HuH-7.5 (cell line): ENCODE results near the gene C3orf38.
"Not testable (repeated sequence)": the region's sequence is repeated elsewhere in the genome, so short reads cannot be mapped to it uniquely, and the experiment has no call there.

Experiments
- DNase-seq: peaks from one replicate; pipeline ENCODE4 v3.0.0; 2011; ENCODE audit warnings: low spot score

C3orf38 gene

GRCh38 chr3:88149509-88150362 is at the start of gene C3orf38:
Gene C3orf38, plus strand, starts transcription at chr3:88149959. Its CDS starts 94 bp downstream, at chr3:88150053.
- peak; percentile 55 for DNase-seq

- no peak for DNase-seq
Observed at GRCh38 chr3:88101142-88101541, 48.6 kb upstream of the C3orf38 start.

DNA sequence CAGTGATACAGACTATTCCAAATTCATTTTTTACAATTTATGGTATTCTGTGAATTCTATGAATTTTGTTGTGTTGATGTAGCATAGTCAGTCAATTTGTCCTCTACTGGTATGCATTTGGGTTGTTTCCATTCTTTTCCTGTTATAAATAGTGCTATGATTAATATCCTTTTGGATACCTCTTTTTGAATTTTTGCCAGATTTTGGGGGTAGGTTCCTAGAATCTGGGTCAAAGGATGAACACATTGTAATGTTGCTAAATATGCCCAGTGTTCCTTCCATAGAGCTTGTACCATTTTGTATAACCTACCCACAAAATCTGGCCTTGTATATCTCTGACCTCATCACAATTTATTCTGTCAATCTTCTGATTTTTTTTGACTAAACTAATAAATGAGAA is 44.4 kb upstream of the C3orf38 start:
- DNase-seq: no peak

DNA sequence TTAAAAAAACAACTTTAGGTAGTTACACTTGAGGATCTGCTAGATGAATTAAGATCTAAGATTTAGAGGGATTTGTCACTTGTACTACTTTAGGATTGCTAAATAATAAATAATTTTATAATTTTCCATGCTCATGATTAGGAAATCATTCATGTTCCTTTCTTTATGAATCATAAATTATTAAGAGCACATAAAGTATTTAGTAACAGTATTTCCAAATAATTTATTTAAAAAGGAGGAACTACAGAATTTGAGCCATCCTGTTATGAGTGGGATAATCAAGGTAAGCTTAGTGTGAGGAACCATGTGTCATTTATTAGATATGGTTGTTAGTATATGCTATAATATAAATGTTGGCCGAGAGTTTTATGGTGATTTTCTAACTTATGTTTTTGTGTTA is 37.5 kb upstream of the C3orf38 start:
- no peak for DNase-seq

- peak; percentile 6 for DNase-seq
Observed at GRCh38 chr3:88113311-88114162, 36.2 kb upstream of the C3orf38 start.

DNA sequence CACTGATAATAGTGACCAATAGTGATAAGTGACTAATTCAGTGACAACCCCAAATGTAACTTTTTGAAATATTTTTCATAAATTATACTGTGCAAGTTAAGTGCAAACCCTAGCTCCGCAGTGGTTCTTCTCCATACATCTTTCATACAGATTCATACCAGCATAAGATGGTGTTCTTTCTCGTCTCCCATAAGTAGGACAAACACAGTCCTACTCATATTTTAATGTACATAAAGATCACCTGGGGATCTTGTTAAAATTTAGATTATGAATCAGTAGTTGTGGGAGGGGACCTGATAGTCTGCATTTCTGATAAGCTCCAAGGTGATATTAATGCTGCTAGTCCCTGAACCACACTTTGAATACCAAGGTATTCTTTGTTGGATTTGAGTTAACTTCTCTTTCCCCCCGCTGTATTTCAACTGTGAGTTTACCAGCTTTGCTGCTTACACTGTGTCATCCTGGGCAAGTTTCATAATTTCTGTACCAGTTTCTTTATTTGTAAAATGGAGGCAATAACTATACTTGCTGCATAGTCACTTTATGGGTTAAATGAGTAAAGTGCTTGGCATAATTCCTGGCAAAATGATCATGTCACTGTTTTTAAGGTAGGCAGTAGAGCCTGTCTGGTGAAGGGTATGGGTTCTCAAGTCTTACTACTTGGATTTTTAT is 34.7 kb upstream of the C3orf38 start:
- DNase-seq: no peak

DNA sequence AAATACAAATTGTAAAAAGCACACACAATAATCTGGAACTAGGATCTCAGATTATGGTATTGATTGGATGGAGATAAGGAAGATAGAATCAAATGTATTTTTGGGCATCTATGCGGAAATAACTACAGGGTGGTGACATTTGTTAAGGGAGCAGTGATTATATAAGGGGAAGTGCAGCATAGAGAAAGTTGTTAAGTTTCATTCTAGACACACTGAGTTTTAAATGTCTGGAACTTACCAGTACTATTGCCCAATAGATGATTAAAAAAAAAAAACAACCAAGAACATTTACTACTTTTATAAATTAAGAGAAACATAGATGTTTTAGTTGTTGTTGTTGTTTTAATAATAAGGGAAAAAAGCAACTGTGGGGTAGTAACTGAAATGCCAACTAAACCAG is 32.1 kb upstream of the C3orf38 start:
- DNase-seq: no peak

- DNase-seq: not testable (repeated sequence)
Observed at GRCh38 chr3:88118603-88119002, 31.2 kb upstream of the C3orf38 start.

- no peak for DNase-seq
Observed at GRCh38 chr3:88123526-88123925, 26.2 kb upstream of the C3orf38 start.

DNA sequence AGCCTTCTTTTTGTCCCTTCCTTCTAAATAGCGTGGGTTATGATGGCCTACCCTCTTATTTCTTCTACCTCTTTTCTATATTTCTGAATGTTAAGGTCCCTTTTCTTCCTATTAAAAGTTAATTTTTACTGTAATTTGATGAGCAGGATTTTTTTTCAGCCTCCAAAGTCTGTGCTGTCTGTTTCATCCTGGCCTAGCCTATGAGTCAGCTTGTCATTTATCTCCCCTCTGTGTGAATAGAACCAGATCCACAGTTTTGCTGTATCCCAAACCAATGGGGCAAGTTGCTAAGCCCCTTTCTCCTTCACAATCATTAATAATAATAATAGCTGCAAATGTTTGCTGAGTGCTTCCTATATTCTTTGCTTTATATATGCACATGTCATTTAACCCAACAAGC is 18.1 kb upstream of the C3orf38 start:
- DNase-seq: no peak

- no peak for DNase-seq
Observed at GRCh38 chr3:88132894-88133293, 16.9 kb upstream of the C3orf38 start.

DNA sequence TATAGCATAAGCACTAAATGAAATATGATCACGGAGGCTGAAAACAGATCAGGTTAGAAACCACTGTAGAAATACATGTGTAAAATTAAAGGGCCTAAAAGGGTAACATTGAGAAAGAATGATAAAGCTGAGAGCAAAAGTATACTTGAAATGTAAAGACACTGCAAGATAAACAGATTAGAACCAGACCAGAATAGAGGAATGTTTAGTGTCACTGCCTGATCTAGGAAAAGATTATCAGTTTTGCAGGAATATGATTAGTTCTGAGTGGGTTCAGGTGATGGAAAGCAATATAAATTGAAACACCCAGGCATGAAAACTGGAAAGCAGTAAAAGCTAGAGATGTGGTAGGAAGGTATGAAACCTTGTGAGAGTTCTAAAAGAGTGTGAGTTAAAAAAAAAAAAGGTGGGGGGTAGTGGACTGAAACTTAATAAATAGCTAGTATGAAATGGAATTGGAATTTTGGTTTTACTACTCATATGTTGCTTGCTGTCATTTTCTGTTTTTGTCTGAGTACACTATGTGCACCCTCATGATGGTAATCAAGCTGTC is 16.0 kb upstream of the C3orf38 start:
- no peak for DNase-seq

GRCh38 chr3:88137836-88138235 is 11.9 kb upstream of the C3orf38 start:
- DNase-seq: no peak

- no peak for DNase-seq
Observed at GRCh38 chr3:88141458-88142083, 8.2 kb upstream of the C3orf38 start.

DNA sequence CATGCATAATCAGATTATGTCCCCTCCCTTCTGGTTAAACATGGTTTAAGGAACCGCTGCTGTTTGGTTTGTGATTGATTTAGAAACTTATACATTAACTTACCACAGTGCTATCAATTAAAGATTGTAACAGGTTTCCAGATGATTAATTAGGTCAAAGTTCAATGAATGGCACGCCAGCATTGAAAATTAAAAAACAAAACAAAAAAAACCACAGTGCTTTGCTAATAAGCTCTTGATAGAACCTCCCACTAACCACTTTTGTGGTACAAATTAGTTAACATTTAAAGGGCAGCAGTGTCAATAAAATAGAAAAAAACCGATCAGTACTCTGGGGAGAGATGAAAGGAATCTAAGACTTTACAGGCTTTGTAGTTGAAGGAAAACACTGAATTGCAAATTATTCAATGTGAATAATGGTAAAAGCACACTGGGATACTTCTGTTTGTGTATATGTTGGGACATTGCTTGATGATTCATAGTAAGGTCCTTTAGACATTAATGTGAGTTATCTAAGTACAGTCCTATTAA is 7.6 kb upstream of the C3orf38 start:
- DNase-seq: no peak

- DNase-seq: no peak
Observed at GRCh38 chr3:88147261-88147660, 2.5 kb upstream of the C3orf38 start.

DNA sequence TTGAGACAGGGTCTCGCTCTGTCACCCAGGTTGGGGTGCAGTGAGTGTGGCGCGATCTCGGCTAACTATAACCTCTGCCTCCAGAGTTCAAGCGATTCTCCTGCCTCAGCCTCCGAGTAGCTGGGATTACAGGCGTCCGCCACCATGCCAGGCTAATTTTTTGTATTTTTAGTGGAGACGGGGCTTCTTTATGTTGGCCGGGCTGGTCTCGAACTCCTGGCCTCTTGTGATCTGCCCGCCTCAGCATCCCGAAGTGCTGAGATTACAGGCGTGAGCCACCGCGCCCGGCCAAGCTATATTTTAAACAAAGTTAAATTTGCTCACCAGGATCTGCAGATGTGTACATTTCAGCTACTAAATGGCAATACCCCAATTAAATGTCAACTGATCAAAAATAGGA is 1.1 kb upstream of the C3orf38 start:
- no peak for DNase-seq

DNA sequence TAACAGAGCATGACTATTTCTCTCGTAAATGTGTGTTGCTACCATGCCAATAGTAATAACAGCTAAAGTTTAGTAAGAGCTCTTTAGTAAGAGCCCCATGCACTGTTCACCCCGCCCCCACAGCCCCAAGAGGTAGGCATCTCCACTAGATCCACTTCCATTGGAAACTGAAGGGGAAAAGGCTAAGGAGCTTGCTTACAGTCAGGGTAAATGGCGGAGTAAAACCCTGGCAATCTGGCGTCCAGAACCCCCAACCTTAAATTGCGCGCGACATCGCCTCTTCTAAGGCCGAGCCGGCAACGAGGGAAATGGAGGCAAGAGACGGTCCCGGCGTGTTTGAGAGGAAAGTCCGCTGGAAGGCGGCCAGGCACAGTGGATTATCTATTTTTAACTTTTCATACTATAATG is 654 bp upstream of the C3orf38 start:
- DNase-seq: peak; percentile 8

GRCh38 chr3:88150371-88150770 is 612 bp downstream of the C3orf38 start:
- no peak for DNase-seq

DNA sequence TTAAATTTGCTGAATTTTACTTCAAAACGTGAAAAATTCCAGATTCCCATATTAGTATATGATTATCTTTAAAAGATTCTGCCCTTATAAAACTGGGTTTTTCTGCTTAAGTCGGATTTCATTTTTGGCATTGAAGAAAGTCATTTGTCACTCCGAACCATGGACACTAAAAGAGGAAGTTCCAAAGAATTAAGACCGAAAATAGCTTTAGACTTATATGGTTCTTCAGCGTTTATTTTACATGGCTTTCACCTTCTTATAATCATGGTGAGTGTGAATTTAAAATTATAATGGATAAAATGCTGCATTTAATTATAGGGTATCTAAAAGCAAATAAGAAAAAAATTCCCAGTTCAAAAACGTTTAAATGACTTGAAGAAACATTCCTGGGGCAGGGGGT is 1.0 kb downstream of the C3orf38 start:
- no peak for DNase-seq

- no peak for DNase-seq
Observed at GRCh38 chr3:88151358-88151757, 1.6 kb downstream of the C3orf38 start.

DNA sequence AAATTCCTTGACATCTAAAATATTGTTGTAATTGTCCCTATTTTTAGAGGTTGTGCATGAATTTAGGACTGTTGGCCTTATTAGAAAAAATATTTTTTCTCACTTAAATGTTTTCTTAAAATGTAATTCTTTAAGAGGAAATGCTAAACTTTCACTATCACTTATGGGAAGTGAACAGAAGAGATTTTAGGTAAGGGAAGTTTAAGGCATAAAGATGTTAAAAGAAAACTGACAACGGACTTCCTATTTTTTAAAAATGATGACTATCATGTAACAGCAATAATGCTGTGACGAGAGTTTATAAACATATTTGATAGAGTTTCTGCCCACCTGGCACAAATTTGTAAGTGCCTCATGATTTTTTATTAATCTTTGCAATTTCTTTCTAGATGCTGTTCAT is 3.1 kb downstream of the C3orf38 start:
- no peak for DNase-seq
